H54 (cell line): ENCODE data around the gene TMEM147.

Source experiments
- DNase-seq: peaks from one replicate; pipeline ENCODE4 v3.0.0; 2011; ENCODE audit warnings: low spot score, mixed read lengths; ENCODE audit not compliant: insufficient read length
- FAIRE-seq: peaks from 3 replicates; lab custom pipeline; 2011; peaks lifted over from hg19 to GRCh38; lab: Jason Lieb, UNC
- POLR2A ChIP-seq: IDR thresholded peaks from 2 replicates; pipeline ENCODE4 v1.6.1; 2011; ENCODE audit warnings: low read depth, mild to moderate bottlenecking, low read length

Gene TMEM147

GRCh38 chr19:35545855-35546381 is 492 bp downstream of the TMEM147 start:
- DNase-seq: peak; percentile 73
- TF ChIP-seq POLR2A: no peak
- FAIRE-seq: no peak

DNA sequence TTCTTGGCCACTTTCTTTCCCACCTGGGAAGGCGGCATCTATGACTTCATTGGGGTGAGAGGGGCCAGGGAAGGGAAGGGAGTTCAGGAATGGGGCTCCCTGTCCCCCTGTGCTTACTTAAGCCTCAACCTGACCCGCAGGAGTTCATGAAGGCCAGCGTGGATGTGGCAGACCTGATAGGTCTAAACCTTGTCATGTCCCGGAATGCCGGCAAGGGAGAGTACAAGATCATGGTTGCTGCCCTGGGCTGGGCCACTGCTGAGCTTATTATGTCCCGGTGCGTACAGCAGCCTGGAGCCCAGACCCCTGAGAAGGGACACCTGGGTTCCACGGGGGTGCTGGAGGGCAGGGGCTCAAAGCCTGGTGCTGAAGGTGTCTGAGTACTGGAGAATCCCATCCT is 1.1 kb downstream of the TMEM147 start:
- TF ChIP-seq POLR2A: no peak
- DNase-seq: no peak
- FAIRE-seq: no peak

- TF ChIP-seq POLR2A: no peak
- FAIRE-seq (no peak), DNase-seq (peak; percentile 89)
Observed at GRCh38 chr19:35549174-35549788, 3.9 kb downstream of the TMEM147 start.

GRCh38 chr19:35549879-35550523 is 4.6 kb downstream of the TMEM147 start:
- no peak for DNase-seq
- FAIRE-seq: no peak
- TF ChIP-seq POLR2A: no peak

DNA sequence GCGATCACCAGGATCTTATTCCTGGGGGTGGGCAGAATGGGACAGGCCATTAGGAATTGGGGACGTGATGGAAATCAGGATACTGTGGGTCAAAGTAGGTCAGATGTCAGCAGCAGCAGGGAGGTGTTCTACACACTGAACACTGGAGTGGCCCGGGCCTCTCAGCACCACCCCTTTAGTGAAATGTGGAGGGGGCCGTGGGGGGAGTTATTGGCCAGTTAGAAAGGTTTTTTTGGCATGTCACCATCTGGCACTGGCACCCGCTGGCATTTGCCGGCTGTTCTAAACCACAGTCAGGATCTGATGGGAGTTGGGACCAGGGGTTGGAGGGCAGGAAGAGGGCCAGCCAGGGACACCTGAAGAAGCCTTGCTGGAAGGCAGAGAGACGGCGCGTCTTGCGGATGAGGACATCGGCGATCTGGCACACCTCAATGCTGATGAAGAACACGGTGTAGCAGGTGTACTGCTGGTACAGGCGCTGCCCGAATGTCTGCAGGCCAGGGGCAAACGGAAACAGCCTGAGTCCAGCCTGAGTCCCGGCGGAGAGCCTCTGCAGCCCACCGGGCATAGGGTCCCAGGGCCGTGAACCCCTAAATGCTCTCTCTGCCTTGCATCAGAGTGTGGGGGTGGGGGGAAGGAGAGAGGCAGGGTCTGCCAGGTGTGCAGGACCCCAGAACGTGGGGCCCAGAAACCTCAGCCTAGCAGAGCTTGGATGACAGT is 5.8 kb downstream of the TMEM147 start:
- FAIRE-seq (no peak), DNase-seq (no peak)
- no peak for TF ChIP-seq POLR2A

DNA sequence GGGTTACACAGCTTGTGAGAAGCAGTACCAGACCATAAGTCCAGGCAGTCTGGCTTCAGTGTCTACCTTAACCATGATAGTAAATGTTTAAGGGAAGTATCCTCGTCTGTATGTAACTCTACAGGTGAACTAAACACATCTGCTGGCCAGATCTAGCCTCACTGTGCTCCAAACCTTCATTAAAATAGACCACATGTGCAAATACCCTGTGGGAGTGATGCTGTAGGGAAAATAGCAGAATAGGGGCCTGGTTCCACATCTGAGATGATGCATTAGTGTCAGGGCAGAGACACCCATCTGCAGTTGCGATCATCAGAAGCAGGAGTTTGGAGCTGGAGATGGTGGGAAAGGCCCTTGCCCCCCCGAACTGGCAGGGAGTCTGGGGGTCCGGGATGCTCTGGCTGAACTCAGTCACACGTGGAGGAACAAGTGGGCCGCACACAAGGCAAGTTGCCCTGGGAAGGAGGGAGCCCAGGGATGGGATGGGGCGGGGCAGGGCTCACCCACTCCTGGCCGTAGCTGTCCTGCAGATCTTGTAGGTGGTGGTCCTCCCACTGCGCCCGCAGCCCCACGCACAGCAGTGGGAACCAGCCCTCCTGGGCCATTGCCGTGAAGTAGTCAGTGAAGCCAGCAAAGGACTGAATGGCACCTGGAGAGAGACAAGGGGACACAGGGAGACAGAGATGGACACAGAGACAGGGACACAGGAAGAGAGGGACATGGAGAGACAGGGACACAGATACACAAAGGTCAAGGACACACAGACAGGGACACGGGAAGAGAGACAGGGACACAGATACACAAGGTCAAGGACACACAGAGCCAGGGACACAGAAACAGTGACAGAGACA is 7.3 kb downstream of the TMEM147 start:
- TF ChIP-seq POLR2A: no peak
- DNase-seq (no peak), FAIRE-seq (no peak)

GRCh38 chr19:35553385-35554000 is 8.1 kb downstream of the TMEM147 start:
- TF ChIP-seq POLR2A: no peak
- no peak for FAIRE-seq
- DNase-seq: no peak

DNA sequence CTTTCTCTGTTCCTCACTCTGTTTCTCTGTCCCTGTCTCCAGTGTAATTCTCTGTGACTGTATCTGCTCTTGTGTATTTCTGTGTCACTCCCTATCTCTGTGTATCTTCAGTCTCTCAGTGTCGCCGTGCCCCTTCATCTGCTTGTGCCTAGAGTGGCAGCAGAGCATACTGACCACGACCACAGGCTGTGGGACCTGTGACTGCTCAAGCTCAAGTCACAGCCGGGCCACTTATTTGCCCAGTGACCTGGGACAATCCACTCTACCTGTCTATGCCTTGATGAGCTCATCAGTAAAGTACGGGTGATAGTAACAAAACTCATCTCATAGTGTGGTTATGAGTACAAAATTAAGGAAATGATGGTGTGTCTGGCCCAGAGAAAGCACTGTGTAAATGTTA is 8.7 kb downstream of the TMEM147 start:
- no peak for TF ChIP-seq POLR2A
- DNase-seq (no peak), FAIRE-seq (no peak)

- no peak for TF ChIP-seq POLR2A
- FAIRE-seq: no peak
- peak; percentile 67 for DNase-seq
Observed at GRCh38 chr19:35555301-35556005, 10.0 kb downstream of the TMEM147 start.

DNA sequence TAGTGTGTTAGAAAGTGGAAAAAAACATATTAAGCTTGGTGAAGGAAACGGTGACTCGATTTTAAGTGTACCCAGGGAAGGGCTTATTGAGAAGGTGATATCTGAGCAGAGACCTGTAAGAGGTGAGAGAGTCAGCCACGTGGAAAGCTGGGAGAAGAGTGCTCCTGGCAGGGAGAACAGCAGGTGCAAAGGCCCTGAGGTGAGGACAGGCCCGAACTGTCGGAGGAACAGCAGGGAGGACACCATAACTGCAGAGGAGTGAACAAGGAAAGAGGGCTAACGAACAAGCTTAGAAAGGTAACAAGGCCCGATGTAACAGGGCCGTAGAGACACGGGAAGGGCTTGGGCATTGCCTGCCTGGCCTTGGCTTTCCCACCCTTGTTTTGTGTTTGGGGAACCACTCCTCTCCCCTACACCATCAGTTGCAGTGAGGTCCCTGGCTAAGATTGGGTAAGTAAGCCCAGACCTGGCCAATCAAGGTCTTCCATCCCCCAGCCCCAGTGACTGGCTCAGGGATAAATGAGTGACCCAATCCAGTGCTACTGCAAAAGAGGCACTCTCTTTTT is 10.7 kb downstream of the TMEM147 start:
- FAIRE-seq (no peak), DNase-seq (no peak)
- TF ChIP-seq POLR2A: no peak

- TF ChIP-seq POLR2A: no peak
- FAIRE-seq: no peak
- no peak for DNase-seq
Observed at GRCh38 chr19:35556846-35557538, 11.6 kb downstream of the TMEM147 start.
